OCI-LY1 (cell line): ENCODE results near the gene MEAK7.

Experiments used
- H2AFZ ChIP-seq: fragments of 200-600 bp; sonication (generic), shearing (Covaris generic); 2 replicates; pipeline ENCODE4 v1.6.0; 2014; ENCODE audit warnings: antibody characterized with exemption, mild to moderate bottlenecking, low read length
- H3F3A ChIP-seq: fragments of 200-600 bp; sonication (generic), shearing (Covaris generic); 2 replicates; pipeline ENCODE4 v1.6.0; 2014; ENCODE audit warnings: mild to moderate bottlenecking, antibody characterized with exemption, low read length, moderate library complexity; ENCODE audit not compliant: insufficient read depth
- H3K27ac ChIP-seq: fragments of 200-600 bp; sonication (generic); 2 replicates; pipeline ENCODE4 v1.5.1; 2014; ENCODE audit warnings: low read length, mixed run types, mild to moderate bottlenecking, low read depth; ENCODE audit not compliant: poor library complexity, severe bottlenecking
- H3K27me3 ChIP-seq: fragments of 200-600 bp; sonication (generic); 2 replicates; pipeline ENCODE4 v1.6.0; 2014; ENCODE audit warnings: antibody characterized with exemption, mild to moderate bottlenecking, low read length, moderate library complexity; ENCODE audit not compliant: insufficient read depth
- H3K36me3 ChIP-seq: fragments of 200-600 bp; sonication (generic); 2 replicates; pipeline ENCODE4 v1.6.1; 2014; ENCODE audit warnings: mild to moderate bottlenecking, antibody characterized with exemption, low read length, moderate library complexity, mixed read lengths; ENCODE audit not compliant: insufficient read depth
- H3K4me1 ChIP-seq: fragments of 200-600 bp; sonication (generic); 2 replicates; pipeline ENCODE4 v1.5.1; 2014; ENCODE audit warnings: mild to moderate bottlenecking, low read length, moderate library complexity; ENCODE audit not compliant: insufficient read depth, severe bottlenecking
- H3K4me2 ChIP-seq: fragments of 200-600 bp; sonication (generic), shearing (Covaris generic); 2 replicates; pipeline ENCODE4 v1.6.1; 2014; ENCODE audit warnings: low read length
- H3K4me3 ChIP-seq: fragments of 200-600 bp; sonication (generic); 2 replicates; pipeline ENCODE4 v1.5.1; 2014; ENCODE audit warnings: low read length, low read depth, mild to moderate bottlenecking, mixed read lengths; ENCODE audit not compliant: poor library complexity, severe bottlenecking
- H3K79me2 ChIP-seq: fragments of 200-600 bp; shearing (Covaris generic); 2 replicates; pipeline ENCODE4 v1.6.1; 2016; ENCODE audit warnings: mixed run types, low read length, mixed read lengths; ENCODE audit not compliant: insufficient read depth
- H3K9ac ChIP-seq: fragments of 200-600 bp; sonication (generic), shearing (Covaris generic); 2 replicates; pipeline ENCODE4 v1.6.1; 2014; ENCODE audit warnings: mild to moderate bottlenecking, low read length, mixed read lengths
- H3K9me2 ChIP-seq: fragments of 200-600 bp; sonication (generic), shearing (Covaris generic); 2 replicates; pipeline ENCODE4 v1.6.1; 2014; ENCODE audit warnings: low read depth, mild to moderate bottlenecking, low read length, mixed read lengths
- H3K9me3 ChIP-seq: fragments of 200-600 bp; shearing (Covaris generic); 2 replicates; pipeline ENCODE4 v1.6.1; 2014; ENCODE audit warnings: low read length, mixed read lengths
- H4K20me1 ChIP-seq: fragments of 200-600 bp; sonication (generic), shearing (Covaris generic); 2 replicates; pipeline ENCODE4 v1.6.0; 2016; ENCODE audit warnings: mild to moderate bottlenecking, low read length; ENCODE audit not compliant: insufficient read depth
- CTCF ChIP-seq: fragments of 200-600 bp; sonication (generic), shearing (Covaris generic); IDR thresholded peaks from 2 replicates; pipeline ENCODE4 v1.5.1; 2017; ENCODE audit warnings: mild to moderate bottlenecking, antibody characterized with exemption, low read length, moderate library complexity, mixed read lengths
- EZH2 ChIP-seq: fragments of 200-600 bp; sonication (generic), shearing (Covaris generic); IDR thresholded peaks from 2 replicates; pipeline ENCODE4 v1.8.0; 2017; ENCODE audit warnings: borderline replicate concordance, mixed run types, mild to moderate bottlenecking, antibody characterized with exemption, low read length, moderate library complexity, mixed read lengths

The MEAK7 gene

GRCh38 chr16:84504420-84505248 is at the start of gene MEAK7:
Gene MEAK7 (minus strand): TSS chr16:84504659. CDS start chr16:84498086, 6,573 bp downstream.
- no peaks in the 10 kb centered on the region for H3K9me2 ChIP-seq
- peaks cover 42% of the 10 kb centered on the region for H3K4me1 ChIP-seq
- no peaks in the 10 kb centered on the region for H4K20me1 ChIP-seq
- H3K27ac ChIP-seq: peak within 1 kb of the TSS; percentile 87
- H3F3A ChIP-seq: 0 out of 2 replicates have a peak, but pooled peaks cover 9% of the 10 kb centered on the region
- H3K36me3 ChIP-seq: no peaks in the 10 kb centered on the region
- peak within 1 kb of the TSS; percentile 79 for H3K4me2 ChIP-seq
- H3K4me3 ChIP-seq: peak within 1 kb of the TSS; percentile 69
- peak within 1 kb of the TSS; percentile 67 for H3K9ac ChIP-seq
- H2AFZ ChIP-seq: no peak within 1 kb of the TSS
- no peaks in the 10 kb centered on the region for H3K27me3 ChIP-seq
- no peaks in the 10 kb centered on the region for H3K79me2 ChIP-seq
- H3K9me3 ChIP-seq: no peaks in the 10 kb centered on the region
- TF ChIP-seq CTCF: peak; percentile 7; the same call in 1 of the 2 replicates
- no peak for TF ChIP-seq EZH2

GRCh38 chr16:84553873-84554399 is 49.5 kb upstream of the MEAK7 start:
- Histone ChIP-seq H3K4me1 (peaks cover 13% of the 10 kb centered on the region), H3K4me3 (no peak overlapping the region), H3K9me2 (no peaks in the 10 kb centered on the region), H3K4me2 (no peak overlapping the region), H3K79me2 (no peaks in the 10 kb centered on the region), H4K20me1 (no peaks in the 10 kb centered on the region), H3K27ac (no peak overlapping the region), H3K27me3 (peaks cover 6% of the 10 kb centered on the region; the same call in 1 of the 2 replicates), H3K9me3 (no peaks in the 10 kb centered on the region), H2AFZ (no peak overlapping the region), H3F3A (no peaks in the 10 kb centered on the region), H3K9ac (no peak overlapping the region), H3K36me3 (no peaks in the 10 kb centered on the region)
- no peak for TF ChIP-seq EZH2

- H3K9ac ChIP-seq: no peak overlapping the region
- peaks cover 6% of the 10 kb centered on the region; the same call in 1 of the 2 replicates for H3K27me3 ChIP-seq
- peaks cover 14% of the 10 kb centered on the region for H3K4me1 ChIP-seq
- H3K4me3 ChIP-seq: no peak overlapping the region
- no peaks in the 10 kb centered on the region for H3K36me3 ChIP-seq
- no peaks in the 10 kb centered on the region for H3K9me3 ChIP-seq
- no peaks in the 10 kb centered on the region for H4K20me1 ChIP-seq
- H2AFZ ChIP-seq: no peak overlapping the region
- no peaks in the 10 kb centered on the region for H3F3A ChIP-seq
- H3K79me2 ChIP-seq: no peaks in the 10 kb centered on the region
- no peaks in the 10 kb centered on the region for H3K9me2 ChIP-seq
- no peak overlapping the region for H3K27ac ChIP-seq
- TF ChIP-seq EZH2: no peak
- no peak for TF ChIP-seq CTCF
- H3K4me2 ChIP-seq: no peak overlapping the region
Observed at GRCh38 chr16:84552135-84552534, 47.7 kb upstream of the MEAK7 start.
